HCT116 (cell line): Measurements from ENCODE around the gene CPTP. TPM values are rescaled to one million over a fixed set of nuclear protein-coding genes. Genes with fewer than 3 reads are reported as not detected.

ENCODE experiments used
- ATAC-seq: fragments of 200-7000 bp; cut with Tn5 transposase; 2 replicates; pipeline ENCODE4 v1.9.1; 2020; ENCODE audit warnings: mild to moderate bottlenecking, moderate library complexity
- BruUV-seq: library from RNA; stranded (reverse); fragments of 400-500 nt; replicated peaks from 2 replicates; lab custom pipeline; 2021; lab: Mats Ljungman, UMichigan
- CTCF ChIA-PET: fragments of 300-600 bp; sonication (Branson Sonifier 250); formaldehyde crosslinking; loops from one replicate; lab custom pipeline; 2021; ENCODE audit warnings: antibody characterized with exemption; lab: Charles Lee
- POLR2A ChIA-PET: fragments of 300-600, 350-600 bp; sonication (Branson Sonifier 250); formaldehyde crosslinking; loops from one replicate; lab custom pipeline; 2021; ENCODE audit warnings: antibody characterized with exemption; lab: Charles Lee
- RAD21 ChIA-PET, 2 experiments: fragments of 300-600 bp; sonication (Branson Sonifier 250); formaldehyde crosslinking; loops; one replicate each; lab custom pipeline; 2023; ENCODE audit warnings: low total read pairs in 2 of 2; ENCODE audit not compliant: uncharacterized antibody in 2 of 2, unreplicated experiment in 2 of 2, low non-redundant PET in 1 of 2; lab: Charles Lee
- DNase-seq: peaks from one replicate; pipeline ENCODE4 v3.0.0-alpha.2; 2010; ENCODE audit warnings: low read depth, low spot score
- H2AFZ ChIP-seq: fragments of 200-600 bp; shearing (Covaris generic), sonication (generic); 2 replicates; pipeline ENCODE4 v1.6.1; 2017; ENCODE audit warnings: low read depth, mixed run types, mixed read lengths, antibody characterized with exemption, low read length; ENCODE audit not compliant: poor library complexity, severe bottlenecking
- H3K27ac ChIP-seq: 2 replicates; pipeline ENCODE4 v1.5.1; 2012; ENCODE audit warnings: low read depth, low read length
- H3K27me3 ChIP-seq: fragments of 200-600 bp; sonication (generic); 2 replicates; pipeline ENCODE4 v1.6.1; 2016; ENCODE audit warnings: mixed run types, low read length, mixed read lengths; ENCODE audit not compliant: insufficient read depth
- H3K36me3 ChIP-seq, 2 experiments: fragments of 200-500 bp in 1 of 2; fragments of 200-600 bp in 1 of 2; sonication (Bioruptor generic) in 1 of 2; sonication (generic) in 1 of 2; 2 replicates each; pipeline versions ENCODE4 v1.5.1 to v1.6.1; 2014 to 2016; ENCODE audit warnings: low read length in 2 of 2, inconsistent platforms in 1 of 2, mixed read lengths in 1 of 2, mixed run types in 1 of 2; ENCODE audit not compliant: insufficient read depth in 2 of 2, control insufficient read depth in 1 of 2
- H3K4me1 ChIP-seq, 2 experiments: fragments of 200-600 bp in 1 of 2; sonication (generic) in 1 of 2; 2 replicates each; pipeline versions ENCODE4 v1.5.1 to v1.6.1; 2012 to 2017; ENCODE audit warnings: low read length in 2 of 2, inconsistent platforms in 1 of 2, mild to moderate bottlenecking in 1 of 2, mixed read lengths in 1 of 2, mixed run types in 1 of 2, moderate library complexity in 1 of 2; ENCODE audit not compliant: insufficient read depth in 2 of 2, control insufficient read depth in 1 of 2
- H3K4me2 ChIP-seq: fragments of 200-600 bp; sonication (generic); 2 replicates; pipeline ENCODE4 v1.6.1; 2017; ENCODE audit warnings: mixed run types, low read length, mixed read lengths
- H3K4me3 ChIP-seq, 2 experiments: fragments of 200-600 bp in 1 of 2; sonication (generic) in 1 of 2; replicated peaks in 1 of 2; 2 replicates each; pipeline ENCODE4 v1.5.1; 2011 to 2016; ENCODE audit warnings: low read length in 2 of 2, control low read depth in 1 of 2, low read depth in 1 of 2, mild to moderate bottlenecking in 1 of 2, mixed read lengths in 1 of 2, mixed run types in 1 of 2
- H3K79me2 ChIP-seq: fragments of 200-600 bp; sonication (generic); 2 replicates; pipeline ENCODE4 v1.6.1; 2017; ENCODE audit warnings: mild to moderate bottlenecking, mixed run types, low read length, moderate library complexity, mixed read lengths; ENCODE audit not compliant: insufficient read depth
- H3K9ac ChIP-seq: fragments of 200-600 bp; sonication (generic); 2 replicates; pipeline ENCODE4 v1.6.1; 2016; ENCODE audit warnings: low read length, mixed read lengths
- H3K9me2 ChIP-seq: fragments of 200-600 bp; sonication (generic), shearing (Covaris generic); 2 replicates; pipeline ENCODE4 v1.6.1; 2017; ENCODE audit warnings: mixed run types, mild to moderate bottlenecking, moderate library complexity; ENCODE audit not compliant: insufficient read depth
- H3K9me3 ChIP-seq, 2 experiments: fragments of 200-500 bp in 1 of 2; fragments of 200-600 bp in 1 of 2; sonication (Bioruptor generic) in 1 of 2; sonication (generic) in 1 of 2; 2 replicates each; pipeline ENCODE4 v1.6.1; 2014 to 2017; ENCODE audit warnings: low read length in 2 of 2, mixed read lengths in 2 of 2, inconsistent platforms in 1 of 2, low read depth in 1 of 2, mild to moderate bottlenecking in 1 of 2, mixed run types in 1 of 2, moderate library complexity in 1 of 2; ENCODE audit not compliant: control insufficient read depth in 1 of 2, insufficient read depth in 1 of 2
- H4K20me1 ChIP-seq: fragments of 200-600 bp; sonication (generic), shearing (Covaris generic); 2 replicates; pipeline ENCODE4 v1.6.1; 2017; ENCODE audit warnings: mixed run types, mild to moderate bottlenecking, moderate library complexity; ENCODE audit not compliant: insufficient read depth
- ATF3 ChIP-seq: IDR thresholded peaks from 2 replicates; pipeline ENCODE4 v1.6.1; 2012
- CBX3 ChIP-seq: IDR thresholded peaks from 2 replicates; pipeline ENCODE4 v1.6.1; 2012; ENCODE audit warnings: low read depth
- CEBPB ChIP-seq: IDR thresholded peaks from 2 replicates; pipeline ENCODE4 v1.6.1; 2012; ENCODE audit warnings: low read depth
- CTCF ChIP-seq, 3 experiments: fragments of 200-600 bp in 1 of 3; sonication (generic) in 1 of 3; IDR thresholded peaks in 2 of 3; conservative IDR thresholded peaks in 1 of 3; 2 replicates each; pipeline ENCODE4 v1.5.1; 2012 to 2017; ENCODE audit warnings: low read depth in 2 of 3, low read length in 2 of 3, antibody characterized with exemption in 1 of 3, borderline replicate concordance in 1 of 3, control low read depth in 1 of 3, mild to moderate bottlenecking in 1 of 3, mixed read lengths in 1 of 3, mixed run types in 1 of 3, moderate library complexity in 1 of 3; ENCODE audit not compliant: insufficient read depth in 1 of 3
- EGR1 ChIP-seq: IDR thresholded peaks from 2 replicates; pipeline ENCODE4 v1.6.1; 2012; ENCODE audit warnings: low read depth
- ELF1 ChIP-seq: IDR thresholded peaks from 2 replicates; pipeline ENCODE4 v1.6.1; 2012; ENCODE audit warnings: low read depth, borderline replicate concordance
- EZH2 ChIP-seq: fragments of 200-600 bp; sonication (generic); IDR thresholded peaks from 2 replicates; pipeline ENCODE4 v1.6.1; 2017; ENCODE audit warnings: antibody characterized with exemption, mixed run types
- FOSL1 ChIP-seq: IDR thresholded peaks from 2 replicates; pipeline ENCODE4 v1.6.1; 2012; ENCODE audit warnings: low read depth
- JUND ChIP-seq: IDR thresholded peaks from 2 replicates; pipeline ENCODE4 v1.6.1; 2012
- MAX ChIP-seq: IDR thresholded peaks from 2 replicates; pipeline ENCODE4 v1.6.1; 2012
- POLR2A ChIP-seq: IDR thresholded peaks from 2 replicates; pipeline ENCODE4 v1.7.0; 2011; ENCODE audit warnings: borderline replicate concordance; ENCODE audit not compliant: insufficient read depth, insufficient read length; ENCODE audit errors: extremely low read depth
- POLR2AphosphoS5 ChIP-seq: IDR thresholded peaks from 2 replicates; pipeline ENCODE4 v1.6.1; 2011; ENCODE audit warnings: mild to moderate bottlenecking, low read depth, low read length, moderate library complexity
- REST ChIP-seq: IDR thresholded peaks from 2 replicates; pipeline ENCODE4 v1.6.1; 2012; ENCODE audit warnings: low read depth
- SIN3A ChIP-seq: IDR thresholded peaks from 2 replicates; pipeline ENCODE4 v1.6.1; 2012; ENCODE audit warnings: low read depth
- SRF ChIP-seq: IDR thresholded peaks from 2 replicates; pipeline ENCODE4 v1.6.1; 2012; ENCODE audit warnings: low read depth
- YY1 ChIP-seq: IDR thresholded peaks from 2 replicates; pipeline ENCODE4 v1.6.1; 2011; ENCODE audit warnings: low read length, low read depth, moderate library complexity, mild to moderate bottlenecking; ENCODE audit not compliant: insufficient replicate concordance; ENCODE audit errors: extremely low read depth
- ZBTB33 ChIP-seq: IDR thresholded peaks from 2 replicates; pipeline ENCODE4 v1.6.1; 2011; ENCODE audit warnings: mild to moderate bottlenecking, low read length, moderate library complexity; ENCODE audit not compliant: insufficient replicate concordance; ENCODE audit errors: extremely low read depth
- ZFX ChIP-seq: fragments of 450-650 bp; IDR thresholded peaks from 2 replicates; pipeline ENCODE4 v1.6.1; 2017
- ZNF274 ChIP-seq: fragments of 200-500 bp; sonication (Bioruptor generic); IDR thresholded peaks from 2 replicates; pipeline ENCODE4 v1.6.1; 2014; ENCODE audit warnings: mild to moderate bottlenecking, low read depth, low read length, inconsistent platforms
- intact Hi-C: fragments of 100-400 bp; cut with micrococcal nuclease; formaldehyde crosslinking; loops from 2 replicates; pipeline ENCODE4 v1.10.0; 2022
- total RNA-seq: library from RNA; stranded (reverse); gene quantifications from one replicate; pipeline ENCODE4 v1.2.1, GENCODE V29; 2021; ENCODE audit not compliant: unreplicated experiment

The CPTP gene
- total RNA-seq, 1 experiment from 2014 or later: 16.3 TPM

GRCh38 chr1:1315435-1315954 is 9.1 kb upstream of the CPTP start:
- CTCF ChIA-PET: no interaction called here
- H3K4me1 ChIP-seq: peaks cover 18 to 44% of the 10 kb centered on the region in 2 experiments
- H3K79me2 ChIP-seq: peaks cover 90% of the 10 kb centered on the region
- peaks cover 22 to 48% of the 10 kb centered on the region in 2 experiments for H3K36me3 ChIP-seq
- POLR2A ChIA-PET: interaction anchor here (1.1 kb wide), 1 partner anchor 42 kb away, joined by 5 read pairs; the partner anchor contains the start of gene UBE2J2
- H3K27me3 ChIP-seq: no peaks in the 10 kb centered on the region
- no TSS peak for BruUV-seq
- H3K9me2 ChIP-seq: no peaks in the 10 kb centered on the region
- peaks cover 6% of the 10 kb centered on the region; the same call in 1 of the 2 replicates for H4K20me1 ChIP-seq
- H2AFZ ChIP-seq: no peak overlapping the region
- intact Hi-C loops: no loop called here
- no peak for DNase-seq
- no peak overlapping the region for H3K9ac ChIP-seq
- H3K27ac ChIP-seq: peak overlapping the region; percentile 26; the same call in 1 of the 2 replicates
- no peak overlapping the region for H3K4me2 ChIP-seq
- ATAC-seq: no peak
- TF ChIP-seq MAX (no peak), ZFX (no peak), CBX3 (no peak), SIN3A (no peak), ZBTB33 (no peak), EZH2 (no peak), ELF1 (no peak), CTCF (IDR thresholded peaks at IDR 0.05 in 2 of 3, conservative IDR thresholded peaks at IDR 0.05 in 1 of 3; ENCODE audit: borderline replicate concordance in 1 of 3, insufficient read depth in 1 of 3, low read depth in 2 of 3, low read length in 2 of 3) (no peak), FOSL1 (no peak), ZNF274 (no peak), POLR2A (no peak), ATF3 (no peak), YY1 (no peak), POLR2AphosphoS5 (no peak), SRF (no peak), REST (no peak), CEBPB (no peak), EGR1 (no peak), JUND (no peak)
- no peaks in the 10 kb centered on the region for H3K9me3 ChIP-seq
- no peak overlapping the region for H3K4me3 ChIP-seq
- RAD21 ChIA-PET: no interaction called here
